ENCODE measurements around the gene TAS2R31. TPM values are rescaled to one million over a fixed set of nuclear protein-coding genes. Genes with fewer than 3 reads are reported as not detected.

TAS2R31 gene
- total RNA-seq, 1 donor from 2014 or later, result 5.7 TPM

- TF ChIP-seq, protein P1, sequence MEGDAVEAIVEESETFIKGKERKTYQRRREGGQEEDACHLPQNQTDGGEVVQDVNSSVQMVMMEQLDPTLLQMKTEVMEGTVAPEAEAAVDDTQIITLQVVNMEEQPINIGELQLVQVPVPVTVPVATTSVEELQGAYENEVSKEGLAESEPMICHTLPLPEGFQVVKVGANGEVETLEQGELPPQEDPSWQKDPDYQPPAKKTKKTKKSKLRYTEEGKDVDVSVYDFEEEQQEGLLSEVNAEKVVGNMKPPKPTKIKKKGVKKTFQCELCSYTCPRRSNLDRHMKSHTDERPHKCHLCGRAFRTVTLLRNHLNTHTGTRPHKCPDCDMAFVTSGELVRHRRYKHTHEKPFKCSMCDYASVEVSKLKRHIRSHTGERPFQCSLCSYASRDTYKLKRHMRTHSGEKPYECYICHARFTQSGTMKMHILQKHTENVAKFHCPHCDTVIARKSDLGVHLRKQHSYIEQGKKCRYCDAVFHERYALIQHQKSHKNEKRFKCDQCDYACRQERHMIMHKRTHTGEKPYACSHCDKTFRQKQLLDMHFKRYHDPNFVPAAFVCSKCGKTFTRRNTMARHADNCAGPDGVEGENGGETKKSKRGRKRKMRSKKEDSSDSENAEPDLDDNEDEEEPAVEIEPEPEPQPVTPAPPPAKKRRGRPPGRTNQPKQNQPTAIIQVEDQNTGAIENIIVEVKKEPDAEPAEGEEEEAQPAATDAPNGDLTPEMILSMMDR (IDR thresholded peaks at IDR 0.05; ENCODE audit: partially characterized antibody, unreplicated experiment), result no peak
- Mint-ChIP-seq H3K4me3 (ENCODE audit: unreplicated experiment) (no peak overlapping the region), H3K4me1 (ENCODE audit: low read depth, unreplicated experiment) (no peaks in the 10 kb centered on the region), H3K9me3 (ENCODE audit: unreplicated experiment) (no peaks in the 10 kb centered on the region), H3K36me3 (ENCODE audit: unreplicated experiment) (peaks cover 7% of the 10 kb centered on the region), H3K27me3 (ENCODE audit: unreplicated experiment) (no peaks in the 10 kb centered on the region), H3K27ac (ENCODE audit: unreplicated experiment) (no peak overlapping the region)
- no peak for DNase-seq
Observed at GRCh38 chr12:11026118-11026517, 5.1 kb downstream of the TAS2R31 start.

DNA sequence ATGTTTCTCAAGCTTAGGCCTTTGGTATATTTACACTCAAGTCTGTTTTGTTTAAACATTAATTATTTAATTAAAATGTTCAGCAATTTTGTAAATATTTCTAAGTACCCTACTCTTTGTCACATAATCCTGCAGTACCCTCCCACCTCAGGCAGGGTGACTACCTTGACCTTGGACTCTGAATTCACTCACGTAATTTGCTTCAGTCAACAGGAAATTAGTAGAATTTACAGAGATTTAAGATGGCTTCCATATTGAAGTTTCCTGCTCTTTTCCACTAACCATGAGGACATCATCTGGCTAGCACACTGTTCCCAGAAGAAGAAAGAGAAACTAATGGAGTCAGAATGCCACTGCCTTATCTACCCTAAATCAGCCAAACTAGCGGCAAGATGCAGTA is 7.8 kb downstream of the TAS2R31 start:
- Mint-ChIP-seq H3K9me3 (ENCODE audit: unreplicated experiment) (no peaks in the 10 kb centered on the region), H3K4me1 (ENCODE audit: low read depth, unreplicated experiment) (no peaks in the 10 kb centered on the region), H3K4me3 (ENCODE audit: unreplicated experiment) (no peak overlapping the region), H3K27ac (ENCODE audit: unreplicated experiment) (no peak overlapping the region), H3K27me3 (ENCODE audit: unreplicated experiment) (no peaks in the 10 kb centered on the region), H3K36me3 (ENCODE audit: unreplicated experiment) (peaks cover 7% of the 10 kb centered on the region)
- TF ChIP-seq, protein P1 (IDR thresholded peaks at IDR 0.05; ENCODE audit: partially characterized antibody, unreplicated experiment), result no peak
- DNase-seq, result no peak

GRCh38 chr12:11022520-11022919 is 8.7 kb downstream of the TAS2R31 start, which contains the start of gene TAS2R19:
TAS2R19 (minus strand) TSS chr12:11022620; CDS start chr12:11022571, 49 bp downstream.
- H3K4me3 Mint-ChIP-seq (ENCODE audit: unreplicated experiment), result no peak within 1 kb of the TSS
- no peak for DNase-seq
- H3K9me3 Mint-ChIP-seq (ENCODE audit: unreplicated experiment), result no peaks in the 10 kb centered on the region
- TF ChIP-seq, protein P1 (IDR thresholded peaks at IDR 0.05; ENCODE audit: partially characterized antibody, unreplicated experiment), result no peak
- H3K36me3 Mint-ChIP-seq (ENCODE audit: unreplicated experiment), result peaks cover 7% of the 10 kb centered on the region
- no peaks in the 10 kb centered on the region for H3K4me1 Mint-ChIP-seq (ENCODE audit: low read depth, unreplicated experiment)
- no peak within 1 kb of the TSS for H3K27ac Mint-ChIP-seq (ENCODE audit: unreplicated experiment)
- no peaks in the 10 kb centered on the region for H3K27me3 Mint-ChIP-seq (ENCODE audit: unreplicated experiment)

DNA sequence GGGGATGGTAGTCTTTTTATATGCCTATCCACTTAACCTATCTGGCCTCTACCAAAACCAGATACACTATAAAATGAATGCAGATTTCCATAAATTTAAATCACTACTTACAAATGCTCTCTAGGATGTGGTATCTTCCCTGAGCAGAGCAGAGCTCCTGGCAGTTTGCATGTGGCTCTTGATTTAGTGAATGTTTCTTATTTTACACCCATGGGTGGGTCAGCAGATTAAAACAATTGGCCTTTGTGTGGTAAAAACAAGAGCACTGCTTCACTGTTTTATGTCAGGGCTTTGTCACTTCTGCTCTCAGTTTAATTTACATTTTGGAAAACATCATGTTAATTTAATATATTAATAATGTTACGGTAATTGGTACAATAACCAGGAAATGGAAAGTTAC is 14.3 kb downstream of the TAS2R31 start:
- Mint-ChIP-seq H3K4me1 (ENCODE audit: low read depth, unreplicated experiment) (no peaks in the 10 kb centered on the region), H3K27ac (ENCODE audit: unreplicated experiment) (no peak overlapping the region), H3K9me3 (ENCODE audit: unreplicated experiment) (no peaks in the 10 kb centered on the region), H3K27me3 (ENCODE audit: unreplicated experiment) (no peaks in the 10 kb centered on the region), H3K4me3 (ENCODE audit: unreplicated experiment) (no peak overlapping the region), H3K36me3 (ENCODE audit: unreplicated experiment) (no peaks in the 10 kb centered on the region)
- TF ChIP-seq, protein P1 (IDR thresholded peaks at IDR 0.05; ENCODE audit: partially characterized antibody, unreplicated experiment), result no peak
- DNase-seq, result no peak

DNA sequence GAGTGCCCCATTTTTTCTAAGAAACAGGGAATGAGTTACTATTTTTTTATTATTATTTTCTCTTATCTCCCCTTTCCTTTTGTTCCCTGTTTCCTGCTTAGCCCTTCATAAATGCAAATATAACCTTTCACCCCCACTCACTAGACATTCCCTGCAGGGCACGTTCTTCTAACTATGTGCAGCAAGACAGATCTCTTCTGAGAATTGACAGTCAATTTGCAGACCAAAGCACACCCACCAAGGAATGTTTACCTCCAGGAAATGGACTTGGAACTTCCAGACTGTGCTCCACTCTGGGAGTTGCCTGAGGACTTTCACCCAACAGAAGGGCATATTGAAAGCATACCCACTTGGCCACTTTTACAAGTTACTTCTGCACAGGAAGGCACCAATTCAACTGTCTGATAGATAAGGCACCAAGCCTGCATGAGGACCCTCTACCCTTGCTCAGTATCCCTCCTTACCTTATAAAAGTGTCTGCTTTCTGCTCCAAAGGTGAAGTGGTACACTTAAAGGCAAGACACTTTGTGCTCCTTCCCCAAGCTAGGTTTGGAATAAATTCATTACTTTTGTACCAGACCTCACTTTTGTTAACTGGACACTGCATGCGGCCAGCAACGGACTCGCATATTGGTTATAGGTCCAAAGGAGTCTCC is 15.3 kb downstream of the TAS2R31 start:
- TF ChIP-seq, protein P1 (IDR thresholded peaks at IDR 0.05; ENCODE audit: partially characterized antibody, unreplicated experiment), result no peak
- H3K9me3 Mint-ChIP-seq (ENCODE audit: unreplicated experiment), result no peaks in the 10 kb centered on the region
- no peaks in the 10 kb centered on the region for H3K27me3 Mint-ChIP-seq (ENCODE audit: unreplicated experiment)
- no peak overlapping the region for H3K27ac Mint-ChIP-seq (ENCODE audit: unreplicated experiment)
- DNase-seq, result no peak
- H3K4me3 Mint-ChIP-seq (ENCODE audit: unreplicated experiment), result no peak overlapping the region
- no peaks in the 10 kb centered on the region for H3K4me1 Mint-ChIP-seq (ENCODE audit: low read depth, unreplicated experiment)
- no peaks in the 10 kb centered on the region for H3K36me3 Mint-ChIP-seq (ENCODE audit: unreplicated experiment)

Data from glutamatergic neuron (in vitro differentiated cells).